Breast epithelium (tissue), 3 donors: ENCODE measurements around the gene ARHGAP26.

ENCODE experiments used
- CTCF ChIP-seq, 3 donors: fragments of 450-650 bp; IDR thresholded peaks; one replicate each; pipeline ENCODE4 v1.5.1; 2016 to 2017; ENCODE audit warnings: antibody characterized with exemption in 3 of 3, mild to moderate bottlenecking in 3 of 3, moderate library complexity in 3 of 3
- POLR2A ChIP-seq: fragments of 450-650 bp; IDR thresholded peaks from one replicate; pipeline ENCODE4 v1.6.1; 2016; ENCODE audit warnings: antibody characterized with exemption, mild to moderate bottlenecking, moderate library complexity
- POLR2AphosphoS5 ChIP-seq, 3 donors: sonication (generic); formaldehyde crosslinking; IDR thresholded peaks; one replicate each; pipeline ENCODE4 v1.6.1; 2017; ENCODE audit warnings: antibody characterized with exemption in 3 of 3

- TF ChIP-seq POLR2AphosphoS5 (IDR thresholded peaks at IDR 0.05), result no peak
- no peak for TF ChIP-seq CTCF (IDR thresholded peaks at IDR 0.05)
- no peak for TF ChIP-seq POLR2A
Measured at GRCh38 chr5:142758062-142758795, 11.9 kb upstream of the ARHGAP26 start.
